DMS153 (cell line): ENCODE measurements around the gene ADGRG1.
A peak's percentile ranks its signal among the peaks of the same experiment; 100 is the strongest.

ENCODE experiments used
- DNase-seq: peaks from one replicate; lab custom pipeline; 2025; lab: John Stamatoyannopoulos, UW

ADGRG1 gene

GRCh38 chr16:57648581-57649442 lies 20.4 kb downstream of the ADGRG1 start:
- peak; percentile 62 for DNase-seq

- DNase-seq: no peak
These were observed 21.0 kb downstream of the ADGRG1 start for GRCh38 chr16:57649443-57649751.

GRCh38 chr16:57649846-57650245 lies 21.4 kb downstream of the ADGRG1 start:
- DNase-seq: no peak

- DNase-seq: no peak
These were observed 23.2 kb downstream of the ADGRG1 start for GRCh38 chr16:57651344-57652333.

GRCh38 chr16:57652695-57653471 lies 24.5 kb downstream of the ADGRG1 start:
- DNase-seq: no peak

DNA sequence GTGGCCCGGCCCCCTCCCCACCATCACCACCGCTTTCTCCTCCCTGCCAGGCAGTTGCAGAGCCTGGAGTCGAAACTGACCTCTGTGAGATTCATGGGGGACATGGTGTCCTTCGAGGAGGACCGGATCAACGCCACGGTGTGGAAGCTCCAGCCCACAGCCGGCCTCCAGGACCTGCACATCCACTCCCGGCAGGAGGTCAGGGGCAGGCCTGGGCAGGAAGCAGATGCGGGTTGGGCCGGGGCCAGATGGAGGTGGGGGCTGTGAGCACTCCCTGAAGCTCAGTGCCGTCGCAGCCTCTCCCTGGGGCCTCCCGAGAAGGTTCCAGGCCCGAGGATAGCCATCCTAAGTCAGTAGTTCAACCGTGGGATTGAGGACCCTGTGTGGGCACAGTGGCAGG lies 25.5 kb downstream of the ADGRG1 start:
- DNase-seq: no peak

- no peak for DNase-seq
These were observed 28.0 kb downstream of the ADGRG1 start for GRCh38 chr16:57656342-57656955.

- DNase-seq: no peak
These were observed 28.8 kb downstream of the ADGRG1 start for GRCh38 chr16:57657228-57657627.

- no peak for DNase-seq
These were observed 29.9 kb downstream of the ADGRG1 start for GRCh38 chr16:57658130-57658877.

GRCh38 chr16:57658878-57659674 lies 30.6 kb downstream of the ADGRG1 start:
- DNase-seq: no peak

DNA sequence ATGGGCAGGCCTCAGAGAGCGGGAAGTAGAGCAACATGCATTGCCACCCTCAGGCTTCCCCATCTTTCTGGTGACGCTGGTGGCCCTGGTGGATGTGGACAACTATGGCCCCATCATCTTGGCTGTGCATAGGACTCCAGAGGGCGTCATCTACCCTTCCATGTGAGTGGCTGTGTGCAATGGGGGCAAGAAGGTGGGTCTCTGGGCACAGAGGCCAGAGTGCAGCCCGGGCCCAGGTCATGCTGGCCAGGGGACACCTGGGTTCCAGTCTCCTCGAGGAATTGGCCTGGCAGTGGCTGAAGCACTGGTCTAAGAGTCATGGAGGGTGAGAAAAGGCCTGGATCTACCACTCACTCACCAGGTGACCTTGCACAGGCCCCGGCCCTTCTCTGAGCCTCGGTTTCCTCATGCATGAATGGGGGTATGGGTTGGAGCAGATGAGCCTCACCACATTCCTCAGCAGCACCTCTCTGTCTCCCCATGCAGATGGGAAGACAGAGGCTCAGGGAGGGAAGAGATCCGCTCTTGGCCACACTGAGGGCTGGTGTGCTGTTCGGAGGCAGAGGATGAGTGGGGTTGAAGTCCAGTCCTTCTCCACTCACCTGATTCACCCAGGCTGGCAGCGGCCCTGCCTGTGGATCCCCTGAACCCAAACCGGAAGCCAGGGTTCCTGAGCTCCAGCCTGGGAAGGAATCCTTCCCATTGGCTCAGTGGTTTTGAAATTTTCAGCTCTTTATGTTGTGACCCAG lies 32.5 kb downstream of the ADGRG1 start:
- no peak for DNase-seq

DNA sequence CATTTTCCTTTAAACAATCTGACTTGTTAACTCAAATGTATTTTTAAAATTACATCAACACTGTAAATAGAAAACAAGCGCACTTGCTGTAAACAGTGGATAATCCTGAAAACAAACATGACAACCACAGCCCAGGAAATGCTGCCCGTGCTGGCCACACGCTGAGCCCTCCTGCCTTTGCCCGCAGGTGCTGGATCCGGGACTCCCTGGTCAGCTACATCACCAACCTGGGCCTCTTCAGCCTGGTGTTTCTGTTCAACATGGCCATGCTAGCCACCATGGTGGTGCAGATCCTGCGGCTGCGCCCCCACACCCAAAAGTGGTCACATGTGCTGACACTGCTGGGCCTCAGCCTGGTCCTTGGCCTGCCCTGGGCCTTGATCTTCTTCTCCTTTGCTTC lies 33.1 kb downstream of the ADGRG1 start:
- no peak for DNase-seq

DNA sequence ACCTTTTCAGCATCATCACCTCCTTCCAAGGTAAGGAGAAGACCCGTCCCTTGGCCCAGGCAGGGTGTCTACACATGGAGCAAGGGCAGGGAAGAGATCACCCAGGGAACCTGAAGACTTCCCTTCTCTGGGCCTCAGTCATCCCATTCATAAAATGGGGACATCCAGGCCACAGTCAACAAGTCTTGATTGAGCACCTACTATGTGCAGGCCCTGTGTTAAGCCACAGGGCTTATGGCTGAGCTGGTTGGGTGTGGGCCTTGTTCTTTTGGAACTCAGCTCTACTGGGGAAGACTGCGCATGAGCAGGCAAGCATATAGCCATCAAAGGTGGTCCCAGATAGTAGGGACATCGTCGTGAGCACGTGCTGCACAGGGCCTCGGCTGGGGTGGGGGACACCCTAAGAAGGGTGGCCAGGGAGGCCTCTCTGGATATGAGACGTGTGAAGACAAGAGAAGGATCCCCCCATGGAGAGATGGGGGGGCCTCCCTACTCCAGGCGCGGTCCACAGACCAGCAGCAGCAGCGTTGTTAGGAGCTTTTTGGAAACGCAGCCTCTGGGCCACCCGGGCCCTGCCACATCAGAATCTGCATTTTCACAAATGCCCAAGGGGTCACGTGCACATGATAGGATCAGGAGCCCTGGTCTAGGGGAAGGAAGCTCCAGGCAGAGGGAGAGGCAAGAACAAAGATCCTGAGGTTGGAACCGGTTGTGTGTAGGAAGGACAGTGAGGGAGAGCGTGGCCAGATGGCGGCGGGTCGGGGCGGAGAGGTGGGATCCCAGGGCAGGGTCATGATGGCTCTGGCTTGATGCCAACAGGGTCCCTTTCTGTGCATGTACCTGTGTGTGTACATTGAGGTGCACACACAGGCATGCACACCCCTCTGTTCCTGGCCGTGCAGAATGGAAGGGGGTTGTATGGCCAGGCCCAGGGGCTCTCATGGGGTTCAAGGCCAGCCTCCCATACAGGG lies 33.8 kb downstream of the ADGRG1 start:
- no peak for DNase-seq

- DNase-seq: no peak
These were observed 35.0 kb downstream of the ADGRG1 start for GRCh38 chr16:57663436-57663835.

- no peak for DNase-seq
These were observed 35.7 kb downstream of the ADGRG1 start for GRCh38 chr16:57663917-57664661.

GRCh38 chr16:57664662-57665025 lies 36.2 kb downstream of the ADGRG1 start:
- DNase-seq: no peak

GRCh38 chr16:57665541-57665940 lies 37.1 kb downstream of the ADGRG1 start:
- DNase-seq: no peak
